SK-MEL-5 (cell line): ENCODE measurements around the gene SERPINA4. TPM values are rescaled to one million over a fixed set of nuclear protein-coding genes. Genes with fewer than 3 reads are reported as not detected.
"Not testable (repeated sequence)": the region's sequence is repeated elsewhere in the genome, so short reads cannot be mapped to it uniquely, and the experiment has no call there.

Source experiments
- DNase-seq: peaks from one replicate; pipeline ENCODE4 v3.0.0-alpha.2; 2016; ENCODE audit warnings: low read depth, low spot score
- in situ Hi-C: cut with HindIII; loops from 2 replicates; pipeline ENCODE4 v1.10.0; 2016; ENCODE audit warnings: low sequenced_read_pairs, high pct_unique_total_duplicates, low pct_unique_long_range_greater_than_20kb
- total RNA-seq: library from RNA; depleted of rRNA; stranded (reverse); fragments of >200 nt; shearing (Covaris generic); gene quantifications from 2 replicates; pipeline ENCODE4 v1.2.3, GENCODE V29; 2014

Gene SERPINA4
- total RNA-seq, 1 experiment from 2014 or later, result not detected

DNA sequence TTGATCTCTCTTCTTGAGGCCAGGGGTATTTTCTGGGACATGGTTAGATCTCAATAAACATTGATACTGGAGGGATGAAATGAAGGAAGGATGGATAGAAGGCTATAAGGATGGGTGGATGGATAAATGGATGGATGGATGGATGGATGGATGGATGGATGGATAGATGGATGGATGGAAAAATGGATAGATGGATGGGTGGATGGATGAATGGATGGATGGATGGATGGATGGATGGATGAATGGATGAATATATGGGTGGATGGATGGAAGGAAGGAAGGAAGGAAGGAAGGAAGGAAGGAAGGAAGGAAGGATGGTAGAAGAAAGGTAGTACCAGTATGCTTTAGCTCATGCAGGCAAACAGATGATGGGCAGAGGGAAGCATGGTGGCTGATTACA, 16.2 kb downstream of the SERPINA4 start:
- DNase-seq, in situ Hi-C loops: not testable (repeated sequence)

GRCh38 chr14:94578712-94579111, 17.5 kb downstream of the SERPINA4 start:
- in situ Hi-C loops, result no loop called here
- no peak for DNase-seq

DNA sequence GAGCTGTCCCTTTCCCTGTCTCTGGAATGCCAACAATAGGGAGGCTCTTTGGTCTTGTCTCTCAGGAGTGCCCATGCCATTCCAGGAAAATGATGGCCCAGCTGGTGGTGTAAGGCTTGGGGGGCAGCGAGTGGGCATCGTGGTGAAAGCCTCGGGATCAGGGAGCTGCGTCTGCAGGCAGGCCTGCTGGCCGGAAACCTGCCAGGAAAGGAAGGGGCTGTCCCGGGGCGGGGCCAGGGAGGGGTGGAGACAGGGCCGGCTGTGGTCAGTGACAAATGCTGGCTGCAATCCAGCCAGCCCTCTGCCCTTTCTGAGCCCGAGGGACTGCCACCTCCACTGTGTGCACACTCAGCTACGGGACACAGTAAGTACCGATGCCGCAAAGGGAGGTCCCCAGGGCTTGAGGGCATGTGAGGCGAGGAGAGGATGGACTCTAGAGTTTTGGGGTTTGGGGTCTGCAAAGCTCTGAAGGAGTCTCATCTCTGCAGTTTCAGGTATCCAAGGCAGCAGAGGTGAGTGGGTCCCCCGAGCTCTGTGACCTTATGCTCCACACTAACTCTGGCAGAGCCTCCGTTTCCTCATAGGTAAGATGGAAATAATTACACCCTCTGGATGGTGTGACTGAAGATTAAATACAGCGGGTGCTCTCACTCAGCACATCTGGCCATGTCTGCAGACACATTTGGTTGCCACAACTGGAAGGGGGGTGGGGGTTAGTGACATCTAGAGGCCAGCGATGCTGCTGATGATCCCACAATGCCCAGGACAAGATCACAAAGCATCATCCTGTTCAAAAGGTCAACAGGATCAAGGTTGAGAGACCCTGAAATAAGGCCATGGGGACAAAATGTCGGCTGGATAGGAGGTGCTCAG, 20.1 kb downstream of the SERPINA4 start, which contains the start of gene SERPINA5:
SERPINA5 (plus strand) TSS at position 300 of the 873 bp plus-strand sequence. CDS start 5,937 bp downstream, outside the sequence.
- no peak for DNase-seq
- in situ Hi-C loops, result no loop called here

DNA sequence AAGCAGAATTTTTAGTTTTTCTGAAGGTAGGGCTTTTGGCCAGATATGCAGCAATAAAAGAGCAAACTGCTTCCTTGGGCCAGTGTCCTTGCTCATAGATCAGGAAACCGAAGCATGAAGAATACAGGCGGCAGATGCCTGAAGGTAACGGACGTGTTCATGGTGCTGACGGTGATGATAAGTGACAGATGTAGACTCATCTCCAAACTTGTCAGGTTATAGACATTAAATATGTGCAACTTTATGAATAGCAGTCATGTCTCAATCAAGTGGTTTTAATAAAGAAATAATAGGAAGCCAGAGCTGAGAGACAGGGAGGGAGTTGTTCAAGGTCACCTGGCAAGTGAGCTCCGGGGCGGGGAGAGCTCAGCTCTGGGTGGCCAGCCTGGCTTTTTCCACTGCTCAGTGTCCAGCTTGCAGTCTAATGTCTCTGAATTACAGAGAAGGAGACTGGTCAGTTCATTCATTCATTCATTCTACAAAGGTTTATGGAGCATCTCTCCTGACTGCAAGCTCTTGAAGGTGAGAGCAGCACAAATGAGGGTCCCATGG, 21.0 kb downstream of the SERPINA4 start:
- in situ Hi-C loops, result no loop called here
- DNase-seq, result no peak

- DNase-seq, result no peak
- in situ Hi-C loops, result no loop called here
Observed at GRCh38 chr14:94582851-94583250, 21.6 kb downstream of the SERPINA4 start.

DNA sequence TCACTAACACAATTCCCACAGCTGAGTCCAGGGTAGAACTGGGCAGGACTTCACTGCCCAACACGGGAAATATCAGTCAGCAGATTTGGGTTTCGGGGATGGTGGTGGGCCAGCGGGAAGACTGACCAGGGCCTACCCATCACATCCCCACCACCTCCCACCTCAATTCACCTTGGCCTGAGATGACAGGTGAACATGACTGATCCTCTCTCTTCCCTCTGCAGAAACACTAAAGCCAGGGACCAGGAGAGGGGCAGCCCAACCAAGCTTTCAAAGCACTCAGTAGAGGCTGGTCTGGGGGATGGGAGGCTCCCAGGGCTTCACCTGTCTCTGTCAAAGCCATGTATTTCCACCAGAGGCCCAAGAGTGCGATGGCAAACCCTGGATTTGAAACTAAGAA, 22.3 kb downstream of the SERPINA4 start:
- DNase-seq, result no peak
- in situ Hi-C loops, result no loop called here

DNA sequence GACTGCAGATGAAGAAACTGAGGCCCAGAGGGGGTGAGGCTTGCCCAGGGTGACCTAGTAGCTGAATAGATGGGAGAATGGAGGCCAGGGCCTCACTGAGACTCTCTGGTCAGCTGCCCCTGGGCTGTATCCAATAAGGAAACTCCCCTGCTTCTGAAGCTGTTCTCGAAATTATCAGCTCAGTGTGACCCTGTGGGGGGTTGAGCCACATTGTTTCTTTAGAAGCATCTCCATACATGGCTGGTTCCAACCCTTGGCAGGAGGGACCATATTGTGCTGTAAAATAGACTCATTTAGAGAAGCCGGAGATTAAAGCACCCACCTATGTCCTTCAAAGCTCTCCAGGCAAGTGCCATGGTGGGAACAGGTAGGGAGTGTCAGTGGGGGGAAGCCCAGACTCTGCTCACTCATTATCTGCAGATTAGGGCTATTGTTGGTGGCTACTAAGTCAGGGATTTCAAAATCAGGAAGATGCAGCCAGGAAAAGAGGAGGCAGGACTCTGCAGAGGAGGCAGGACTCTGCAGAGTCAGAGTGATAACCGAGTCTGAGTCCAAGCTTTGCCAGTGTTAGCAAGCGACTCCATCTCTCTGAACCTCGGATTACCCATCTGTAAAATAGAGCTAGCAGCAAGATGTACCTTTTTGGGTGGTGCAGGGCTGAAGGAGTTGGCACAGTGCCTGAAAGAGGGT, 23.5 kb downstream of the SERPINA4 start:
- in situ Hi-C loops, result no loop called here
- no peak for DNase-seq

DNA sequence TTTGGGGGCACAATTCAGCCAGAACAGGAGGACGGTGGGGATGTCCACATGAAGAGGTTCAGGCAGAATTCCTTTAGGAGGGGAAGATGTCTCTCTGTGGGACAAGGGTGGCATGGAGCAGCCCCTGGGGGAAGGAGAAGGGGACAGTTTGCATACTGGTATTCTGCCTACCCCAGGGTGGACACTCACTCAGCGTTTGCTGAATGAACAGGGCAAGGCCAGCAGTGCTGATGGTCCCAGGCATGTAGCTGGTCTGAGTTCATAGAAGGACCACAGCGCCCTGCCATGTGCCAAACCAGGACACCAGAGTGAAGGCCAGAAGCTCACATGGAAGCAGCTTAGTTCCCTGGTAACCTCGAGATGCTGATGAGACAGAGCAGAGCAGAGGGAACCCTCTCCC, 25.4 kb downstream of the SERPINA4 start:
- in situ Hi-C loops, result no loop called here

GRCh38 chr14:94588311-94588710, 27.1 kb downstream of the SERPINA4 start:
- in situ Hi-C loops, result no loop called here
- no peak for DNase-seq

More for the DNA sequence above, 25.4 kb downstream of the SERPINA4 start:
- DNase-seq, result no peak

GRCh38 chr14:94591073-94591472, 29.8 kb downstream of the SERPINA4 start:
- in situ Hi-C loops, result no loop called here
- DNase-seq, result no peak

DNA sequence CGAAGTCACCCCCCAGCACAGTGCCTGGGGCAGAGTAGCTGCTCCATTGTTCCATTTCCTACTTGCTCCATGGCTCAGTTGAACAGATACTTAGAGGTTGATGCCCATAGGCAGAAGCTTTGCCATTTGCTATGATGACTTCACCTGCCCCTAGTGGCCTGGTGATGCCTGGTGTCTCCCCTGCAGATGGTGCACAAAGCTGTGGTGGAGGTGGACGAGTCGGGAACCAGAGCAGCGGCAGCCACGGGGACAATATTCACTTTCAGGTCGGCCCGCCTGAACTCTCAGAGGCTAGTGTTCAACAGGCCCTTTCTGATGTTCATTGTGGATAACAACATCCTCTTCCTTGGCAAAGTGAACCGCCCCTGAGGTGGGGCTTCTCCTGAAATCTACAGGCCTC, 30.6 kb downstream of the SERPINA4 start:
- DNase-seq, result no peak
- in situ Hi-C loops, result no loop called here

DNA sequence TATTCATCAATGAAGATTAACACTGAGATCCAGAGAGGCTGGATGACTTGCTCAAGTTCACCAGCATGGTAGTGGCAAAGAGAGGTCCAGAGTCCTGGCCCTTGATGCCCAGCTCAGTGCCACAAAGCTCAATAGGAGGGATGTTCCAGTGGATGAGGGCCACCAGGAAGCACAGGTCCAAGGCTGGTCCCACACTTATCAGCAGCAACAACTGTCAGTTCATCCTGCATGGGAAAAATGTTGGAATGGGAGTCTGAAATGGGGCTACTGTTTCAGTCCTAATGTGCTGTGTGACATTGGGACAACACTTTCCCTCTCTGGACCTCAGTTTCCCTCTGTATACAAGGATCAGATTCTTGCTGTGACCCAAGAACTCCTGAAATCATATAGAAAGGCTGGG, 31.2 kb downstream of the SERPINA4 start:
- in situ Hi-C loops, result no loop called here

DNA sequence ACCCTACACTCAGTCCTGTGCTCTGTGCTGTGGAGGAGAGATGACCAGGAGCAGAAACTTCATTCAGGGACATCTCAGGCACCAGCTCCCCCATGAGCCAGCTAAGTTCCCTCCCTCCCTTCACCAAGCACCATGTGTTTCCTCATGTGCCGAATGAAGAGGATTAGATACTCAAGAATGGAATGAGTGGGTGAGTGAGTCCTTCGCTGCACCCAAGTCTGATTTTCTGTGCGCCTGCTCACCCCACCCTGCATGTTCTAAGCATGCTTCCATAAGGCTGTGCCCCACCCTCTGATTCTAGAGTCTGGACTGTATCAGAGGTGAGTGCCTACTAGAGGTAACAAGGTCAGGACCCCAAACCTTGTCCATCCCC, 32.1 kb downstream of the SERPINA4 start:
- in situ Hi-C loops, result no loop called here
- no peak for DNase-seq

More for the DNA sequence above, 31.2 kb downstream of the SERPINA4 start:
- no peak for DNase-seq

GRCh38 chr14:94593749-94594431, 32.6 kb downstream of the SERPINA4 start:
- in situ Hi-C loops, result no loop called here
- DNase-seq, result no peak

DNA sequence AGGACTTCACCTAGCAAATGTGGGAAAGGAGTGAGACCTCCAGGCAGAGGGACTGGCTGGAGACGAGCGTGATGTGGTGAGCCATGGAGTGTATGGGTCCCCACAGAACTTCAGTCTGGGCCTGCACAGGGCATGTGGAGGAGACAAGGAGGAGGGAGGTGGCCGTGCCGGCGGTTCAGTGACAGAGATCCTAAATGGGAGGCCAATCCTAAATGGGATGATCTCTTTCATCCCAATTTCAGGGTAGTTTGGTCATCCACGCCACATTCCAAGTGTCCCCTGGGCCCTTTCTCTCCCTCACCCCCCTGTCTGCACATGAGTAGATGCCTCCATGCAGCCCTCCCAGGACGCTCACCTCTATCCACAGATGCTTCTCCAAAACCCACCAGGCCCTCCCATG, 33.2 kb downstream of the SERPINA4 start:
- in situ Hi-C loops, result no loop called here
- DNase-seq, result no peak

DNA sequence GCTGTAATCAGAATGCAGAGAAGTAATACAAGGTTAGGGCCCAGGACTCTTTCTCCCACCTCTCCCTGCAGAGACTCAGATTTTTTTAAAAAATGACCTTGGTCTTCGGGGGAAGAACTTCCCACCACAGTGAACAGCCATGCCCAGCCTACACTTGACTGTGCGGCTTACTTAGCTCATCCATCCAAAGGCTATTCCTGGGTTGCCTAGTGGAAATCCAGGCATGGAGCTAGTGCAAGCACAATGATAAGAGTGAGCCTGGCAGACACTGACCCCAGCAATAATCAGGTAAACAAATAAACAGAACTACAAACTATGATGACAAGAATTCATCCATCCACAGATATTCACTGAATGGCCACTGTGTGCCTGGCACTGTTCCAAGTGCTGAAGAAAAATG, 34.7 kb downstream of the SERPINA4 start:
- no peak for DNase-seq
- in situ Hi-C loops, result no loop called here

- in situ Hi-C loops, result no loop called here
- DNase-seq, result no peak
Observed at GRCh38 chr14:94596361-94596760, 35.1 kb downstream of the SERPINA4 start.

DNA sequence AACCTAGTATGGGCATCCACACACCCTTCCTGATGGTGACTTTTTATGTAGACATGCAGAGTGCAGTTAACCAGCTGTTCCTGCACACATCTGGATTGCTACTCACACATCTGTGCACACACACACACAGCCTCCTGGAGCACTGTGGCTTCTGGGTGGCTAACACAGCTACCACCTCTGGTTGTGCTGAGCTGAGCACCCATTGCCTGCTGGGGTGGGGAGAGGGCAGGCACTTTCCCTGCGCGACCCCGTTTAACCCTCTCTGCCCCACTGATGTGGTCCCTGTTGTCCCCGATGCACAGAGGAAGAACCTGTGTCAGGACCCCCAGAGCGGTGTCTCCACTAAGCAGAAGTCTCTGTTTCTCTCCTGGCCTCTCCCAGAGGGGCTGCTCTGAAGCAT, 36.5 kb downstream of the SERPINA4 start:
- DNase-seq, result no peak
- in situ Hi-C loops, result no loop called here
